GM19238 (cell line): ENCODE data around the gene TBC1D2B.

Experiments used
- DNase-seq: peaks from one replicate; pipeline ENCODE4 v3.0.0; 2011; ENCODE audit warnings: low spot score; ENCODE audit not compliant: insufficient read length

TBC1D2B gene

GRCh38 chr15:78077053-78077870 is at the start of gene TBC1D2B:
TBC1D2B (minus strand) TSS chr15:78077711; CDS start chr15:78077652, 59 bp downstream.
- peak; percentile 77 for DNase-seq

GRCh38 chr15:78125267-78125666 is 47.8 kb upstream of the TBC1D2B start:
- DNase-seq: no peak

DNA sequence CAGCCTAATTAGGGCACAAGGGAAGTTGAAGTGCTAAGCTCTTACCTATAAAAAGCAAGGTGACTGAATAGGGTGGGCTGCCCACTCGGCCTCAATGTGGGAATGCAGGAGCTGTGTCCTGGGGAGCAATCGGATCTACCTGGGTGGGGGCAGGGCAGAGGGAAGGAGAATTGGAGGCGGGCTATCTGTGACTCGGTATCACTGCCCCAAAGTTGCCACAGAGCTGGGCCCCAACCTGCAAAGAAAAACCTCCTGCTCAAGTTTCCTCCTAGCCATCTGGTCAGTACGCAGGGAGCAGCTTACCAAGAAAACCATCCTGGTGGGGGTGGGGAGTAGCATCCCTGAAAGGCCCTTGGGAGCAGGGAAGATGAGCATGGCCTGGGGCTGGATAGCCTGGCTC is 43.0 kb upstream of the TBC1D2B start:
- no peak for DNase-seq

DNA sequence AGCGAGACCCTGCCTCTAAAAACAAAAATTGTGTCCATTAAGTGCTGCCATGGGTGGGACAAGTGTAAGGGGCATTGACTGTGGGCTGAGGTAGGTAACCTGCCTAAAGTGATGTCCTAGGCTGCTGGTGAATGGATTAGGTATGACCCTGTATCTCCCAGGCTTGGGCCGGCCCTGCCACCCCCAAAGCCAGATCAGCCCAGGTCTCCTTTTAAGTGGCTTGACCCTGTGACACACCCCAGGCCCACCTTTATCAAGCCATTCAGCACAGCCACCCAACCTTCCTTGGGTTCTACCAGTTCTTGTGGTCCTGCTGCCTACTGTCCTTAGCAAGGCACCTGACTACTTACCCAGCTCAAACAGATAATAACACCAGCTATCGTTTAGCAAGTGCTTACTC is 35.0 kb upstream of the TBC1D2B start:
- no peak for DNase-seq

- DNase-seq: no peak
Observed at GRCh38 chr15:78111788-78112187, 34.3 kb upstream of the TBC1D2B start.

GRCh38 chr15:78110916-78111475 is 33.5 kb upstream of the TBC1D2B start:
- DNase-seq: no peak

- no peak for DNase-seq
Observed at GRCh38 chr15:78110096-78110495, 32.6 kb upstream of the TBC1D2B start.

DNA sequence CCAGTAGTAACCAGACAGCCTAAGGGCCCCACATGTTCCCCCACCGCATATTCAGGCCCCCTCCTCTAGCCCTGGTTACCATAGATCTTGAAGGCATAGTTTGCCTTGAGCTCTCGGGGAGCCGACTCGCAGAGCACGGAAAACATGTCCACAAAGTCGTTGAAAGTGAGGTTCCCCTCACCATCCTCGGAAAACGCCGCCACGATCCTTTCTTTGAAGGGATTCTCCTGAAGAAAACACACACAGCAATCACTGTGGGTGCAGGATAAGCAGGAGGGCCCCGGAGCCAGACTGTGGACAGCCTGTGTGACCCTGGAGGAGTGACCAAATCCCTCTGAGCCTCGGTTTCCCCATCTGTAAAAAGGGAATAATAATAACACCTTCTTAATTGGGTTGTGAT is 31.6 kb upstream of the TBC1D2B start:
- no peak for DNase-seq

DNA sequence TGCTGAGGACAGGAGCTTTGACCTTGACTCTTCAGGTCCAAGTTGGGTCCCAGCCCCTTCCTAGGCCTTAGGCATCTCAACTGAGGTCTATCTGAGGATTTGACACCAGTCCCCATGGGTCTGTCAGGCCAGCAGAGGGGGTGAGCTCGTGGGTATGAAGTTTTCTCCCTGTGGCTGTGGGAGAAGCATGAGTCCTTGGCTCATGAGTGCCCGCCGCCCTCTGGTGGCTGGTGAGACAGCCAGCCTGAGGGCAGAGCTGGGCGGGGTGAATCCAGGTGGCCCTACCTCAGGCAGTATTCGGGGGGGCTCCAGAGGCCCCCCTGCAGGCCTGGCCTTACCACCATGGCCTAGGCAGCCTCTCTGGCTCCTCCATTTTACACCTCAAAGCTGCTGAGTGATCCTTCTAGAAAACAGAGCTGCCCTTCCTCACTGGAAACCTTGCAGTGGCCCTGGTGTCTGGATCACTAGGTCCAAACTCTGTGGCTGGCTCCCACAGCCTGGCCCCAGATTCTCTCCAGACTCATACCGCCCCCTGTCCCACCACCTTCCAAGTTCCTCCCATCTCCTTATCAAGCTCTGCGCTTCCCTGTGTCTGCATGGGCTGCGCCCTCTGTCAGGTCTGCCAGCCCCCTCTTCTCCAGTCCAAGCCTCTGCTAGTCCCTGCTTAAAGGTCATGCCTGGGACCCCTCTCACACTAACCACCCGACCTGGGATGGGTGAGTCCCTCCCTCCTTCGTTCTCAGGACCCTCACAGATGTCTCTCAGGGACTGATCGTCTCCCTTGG is 31.0 kb upstream of the TBC1D2B start:
- DNase-seq: peak; percentile 77

DNA sequence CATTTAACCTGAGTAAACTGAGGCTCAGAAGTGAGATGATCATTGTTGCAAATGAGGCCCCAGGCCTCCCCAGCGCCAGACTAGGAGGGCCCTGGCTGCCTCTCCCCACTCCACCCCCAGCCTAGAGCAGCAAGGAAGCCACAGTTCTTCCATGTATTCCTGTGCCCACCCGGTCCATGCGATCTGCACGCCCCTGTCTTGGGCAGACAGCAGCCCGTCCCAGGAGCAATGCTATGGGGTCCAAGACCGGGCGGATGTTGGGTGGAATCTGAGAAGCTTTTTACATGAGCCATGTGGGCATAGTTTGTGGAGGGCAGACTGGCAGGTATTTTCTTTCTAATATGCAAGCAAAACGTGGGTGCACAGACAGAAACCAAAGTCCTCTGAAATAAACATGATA is 30.0 kb upstream of the TBC1D2B start:
- no peak for DNase-seq

DNA sequence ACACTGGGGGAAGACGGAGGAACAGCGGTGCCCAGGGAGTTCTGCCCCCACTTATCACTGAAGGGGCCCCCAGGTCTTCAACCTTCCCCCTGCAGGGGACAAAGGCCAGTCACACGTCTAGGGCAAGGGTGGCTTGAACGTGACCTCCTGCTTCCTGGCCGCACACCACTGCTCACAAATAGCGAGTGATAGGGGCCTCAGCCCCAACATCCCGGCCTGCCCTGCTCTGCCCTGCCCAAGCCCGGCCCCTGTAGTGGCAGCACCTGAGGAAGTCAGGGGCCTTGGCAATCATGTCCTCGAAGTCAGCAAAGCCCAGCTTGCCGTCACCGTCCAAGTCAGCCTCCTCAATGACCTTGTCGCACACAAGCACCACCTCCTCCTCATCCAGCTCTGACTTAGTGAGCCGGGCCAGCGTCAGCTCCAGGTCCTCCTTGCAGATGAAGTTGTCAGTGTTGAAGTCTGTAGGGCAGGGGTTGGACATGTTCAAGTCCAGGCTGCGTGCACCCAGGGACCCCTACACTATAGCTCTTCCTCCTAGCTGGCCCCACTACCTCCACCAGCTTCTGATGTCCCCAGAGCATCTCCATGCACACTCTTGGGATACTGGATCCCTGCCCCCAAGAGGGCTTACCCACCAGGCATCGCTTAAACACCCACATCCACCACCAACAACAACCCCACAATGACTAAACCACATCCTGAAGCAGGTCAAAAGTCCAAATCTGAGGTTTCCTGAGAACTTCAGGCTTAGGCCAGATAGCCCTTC is 28.1 kb upstream of the TBC1D2B start:
- DNase-seq: no peak

DNA sequence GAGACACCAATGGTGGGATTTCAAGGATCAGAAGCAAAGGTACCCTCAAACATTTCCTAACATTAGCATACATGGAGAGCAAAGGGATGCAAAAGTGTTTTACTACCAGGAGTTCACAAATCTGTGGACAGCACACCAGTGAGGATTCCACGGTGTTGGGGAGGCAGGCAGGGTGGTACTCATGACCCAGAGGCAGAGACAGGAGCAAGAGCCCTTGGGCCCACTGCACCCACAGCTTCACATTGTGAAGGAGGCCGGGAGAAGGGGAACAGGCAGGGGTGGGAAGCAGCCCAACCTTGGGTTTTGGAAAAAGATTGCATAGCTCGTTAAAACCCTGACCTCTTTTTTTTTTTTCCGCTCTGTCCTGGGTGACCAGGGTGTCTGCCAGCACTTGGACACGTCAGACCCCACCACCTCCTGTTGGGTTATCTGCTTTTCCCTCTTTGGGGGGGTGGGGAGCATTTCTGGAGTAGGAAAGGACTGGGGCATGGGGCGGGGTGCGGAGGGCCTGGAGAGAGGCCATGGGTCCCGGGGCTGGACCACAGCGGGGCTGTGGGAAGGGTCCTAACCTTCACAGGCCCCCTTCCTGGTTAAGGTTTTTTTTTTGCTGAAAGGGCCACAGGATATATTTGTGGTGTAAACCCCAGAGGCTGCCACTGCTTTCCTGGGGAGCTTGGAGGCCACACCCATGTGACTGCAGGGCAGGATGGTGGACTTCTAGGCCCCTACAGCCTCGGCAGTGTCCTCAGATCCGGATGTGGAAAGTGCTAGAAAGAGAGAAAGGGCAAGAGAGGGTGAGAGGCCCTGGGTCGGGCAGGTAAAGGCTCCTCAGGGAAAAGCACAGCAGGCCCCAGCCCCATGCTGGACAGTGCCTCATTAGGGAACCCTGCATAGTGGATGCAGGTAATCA is 27.3 kb upstream of the TBC1D2B start:
- no peak for DNase-seq

DNA sequence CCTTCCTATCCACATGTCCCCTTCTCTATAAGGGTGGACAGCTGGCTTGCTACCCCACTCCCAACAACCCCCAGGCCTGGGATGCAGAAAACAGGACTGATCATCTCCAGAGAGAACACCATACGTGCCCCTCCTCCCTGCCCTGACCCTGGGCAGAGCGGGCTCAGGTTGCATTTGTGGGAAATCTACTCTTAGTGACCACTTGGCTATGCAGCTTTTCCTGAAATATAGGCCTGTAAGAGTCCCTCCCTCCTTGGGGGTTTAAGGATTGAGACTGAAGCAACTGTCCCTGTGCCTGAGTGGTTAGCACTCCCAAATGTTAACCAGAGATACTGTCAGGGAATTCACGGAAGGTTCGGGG is 26.6 kb upstream of the TBC1D2B start:
- DNase-seq: no peak

DNA sequence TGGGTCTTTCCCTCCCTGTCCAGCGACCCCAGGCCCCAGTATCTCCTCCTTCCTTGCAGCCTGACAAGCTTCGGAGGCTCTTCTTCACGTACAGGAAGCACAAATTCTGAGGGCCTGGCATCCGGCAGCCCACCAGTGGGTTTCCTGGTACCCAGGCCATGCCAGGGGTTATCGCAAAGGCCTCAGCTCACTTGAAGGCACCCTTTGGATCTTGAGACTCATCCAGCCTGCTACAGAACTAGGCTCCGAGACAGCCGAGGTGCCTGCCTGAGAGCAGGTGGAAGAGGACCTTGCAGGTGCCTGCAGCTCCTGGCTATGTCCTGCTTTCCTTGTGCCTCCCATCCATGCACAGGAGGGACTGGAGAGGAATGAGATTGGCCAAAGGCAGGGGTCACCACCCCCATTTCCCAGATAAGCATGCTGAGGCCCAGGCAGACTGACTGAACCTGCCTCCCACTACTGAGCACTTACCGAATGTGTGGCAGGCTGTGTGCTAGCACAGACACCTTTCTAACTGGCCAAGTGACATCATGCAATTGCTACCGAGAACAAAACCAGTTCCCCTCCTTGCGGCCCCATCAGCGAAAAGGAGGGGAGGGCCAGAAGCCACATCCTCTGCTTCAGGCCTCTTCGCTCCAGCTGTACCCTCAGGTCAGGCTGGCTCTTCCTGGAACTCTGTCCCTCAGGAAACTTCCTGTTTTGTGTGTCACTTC is 26.1 kb upstream of the TBC1D2B start:
- DNase-seq: peak; percentile 82

DNA sequence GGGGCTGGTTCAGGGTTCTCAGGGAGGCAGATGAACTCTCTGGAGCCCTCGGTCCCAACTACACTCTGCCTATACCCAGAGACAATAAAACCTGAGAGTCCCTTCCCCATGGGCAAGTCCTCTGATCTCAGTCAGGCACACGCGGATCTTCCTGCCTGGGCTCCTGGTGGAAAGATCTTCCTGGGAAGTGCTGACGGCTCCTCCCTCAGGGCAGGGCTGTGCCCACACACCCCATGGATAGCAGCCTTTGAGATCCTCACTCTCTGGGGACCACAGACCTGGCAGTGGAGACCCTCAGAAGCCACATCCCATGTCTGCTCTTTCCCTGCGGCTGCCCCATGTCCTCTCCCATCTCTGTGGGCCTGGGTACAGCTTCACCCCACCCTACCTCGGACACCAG is 25.2 kb upstream of the TBC1D2B start:
- DNase-seq: no peak

- DNase-seq: no peak
Observed at GRCh38 chr15:78102211-78102610, 24.7 kb upstream of the TBC1D2B start.

DNA sequence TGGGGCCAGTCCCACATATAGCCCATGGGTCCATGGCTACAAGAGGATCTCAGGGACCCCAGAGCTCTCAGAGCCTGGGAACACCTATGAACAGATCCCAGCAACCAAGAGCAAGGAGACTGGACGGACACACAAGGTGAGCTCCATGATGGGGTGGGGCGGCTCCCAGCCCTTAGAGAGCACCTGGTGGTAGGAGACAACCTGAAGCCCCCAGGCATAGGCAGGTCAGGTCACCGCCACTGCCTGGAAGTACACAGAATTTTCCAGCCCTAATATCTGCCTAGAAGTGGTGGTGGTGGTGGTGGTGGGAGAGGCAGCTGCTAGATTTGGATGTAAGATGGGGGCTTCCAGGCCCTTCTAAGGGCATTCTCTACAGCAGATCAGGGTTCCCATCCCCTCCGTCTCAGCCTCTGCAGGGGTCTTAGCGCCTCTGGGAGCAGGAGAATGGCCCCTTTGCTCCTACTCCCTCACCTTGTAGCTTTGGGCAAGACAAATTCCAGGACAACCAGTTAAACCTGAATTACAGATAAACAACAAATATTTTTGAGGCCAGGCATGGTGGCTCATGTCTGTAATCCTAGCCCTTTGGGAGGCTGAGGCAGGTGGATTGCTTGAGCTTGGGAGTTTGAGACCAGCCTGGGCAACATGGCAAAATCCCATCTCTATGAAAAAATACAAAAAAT is 24.1 kb upstream of the TBC1D2B start:
- no peak for DNase-seq

GRCh38 chr15:78100886-78101285 is 23.4 kb upstream of the TBC1D2B start:
- no peak for DNase-seq

DNA sequence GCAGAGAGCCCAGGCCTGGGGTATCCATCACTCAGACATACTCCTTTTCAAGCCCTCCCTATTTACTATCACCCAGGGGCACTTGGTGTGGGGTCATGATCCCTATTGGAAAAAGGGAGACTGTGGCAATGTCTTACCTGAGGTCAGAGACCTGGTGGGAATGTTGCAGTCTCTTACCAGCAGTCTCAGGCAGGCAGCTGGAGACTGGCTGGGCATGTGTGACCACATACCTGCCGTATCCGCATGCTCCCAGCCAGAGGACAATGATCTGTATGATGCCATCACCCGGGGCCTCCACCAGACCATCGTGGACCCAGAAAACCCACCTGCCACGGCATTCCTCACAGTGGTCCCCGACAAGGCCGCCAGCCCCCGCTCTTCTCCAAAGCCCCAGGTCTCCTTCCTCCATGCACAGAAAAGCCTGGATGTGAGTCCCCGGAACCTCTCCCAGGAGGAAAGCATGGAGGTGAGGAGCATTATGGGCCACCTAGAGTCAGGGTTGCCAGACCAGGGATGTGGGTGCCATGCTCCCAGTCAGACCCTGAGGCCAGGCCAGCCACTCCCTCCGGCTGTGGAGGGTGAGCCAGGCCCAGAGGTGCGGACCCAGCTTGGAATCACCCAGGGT is 20.7 kb upstream of the TBC1D2B start:
- no peak for DNase-seq
